Measurements from ENCODE around the gene STAT2.

Gene STAT2

GRCh38 chr12:56299853-56300643 is 59.9 kb downstream of the STAT2 start, which contains the start of gene CS:
Gene CS (minus strand): TSS chr12:56300330. CDS start chr12:56300201, 129 bp downstream.
- peak; percentile 99 for DNase-seq
- TF ChIP-seq POLR2A (IDR thresholded peaks at IDR 0.05; ENCODE audit: low read length) (peak; percentile 77), GATA1 (IDR thresholded peaks at IDR 0.05; ENCODE audit: low read depth, low read length) (no peak)

- TF ChIP-seq POLR2A (IDR thresholded peaks at IDR 0.05; ENCODE audit: low read length) (no peak), GATA1 (IDR thresholded peaks at IDR 0.05; ENCODE audit: low read depth, low read length) (no peak)
- DNase-seq = peak; percentile 69 to 74
Measured at GRCh38 chr12:56299308-56299852, 60.5 kb downstream of the STAT2 start.

GRCh38 chr12:56298828-56299227 is 61.1 kb downstream of the STAT2 start:
- TF ChIP-seq POLR2A (IDR thresholded peaks at IDR 0.05; ENCODE audit: low read length) (no peak), GATA1 (IDR thresholded peaks at IDR 0.05; ENCODE audit: low read depth, low read length) (no peak)
- DNase-seq = no peak

- DNase-seq = no peak
- TF ChIP-seq GATA1 (IDR thresholded peaks at IDR 0.05; ENCODE audit: low read depth, low read length) = no peak
- no peak for TF ChIP-seq POLR2A (IDR thresholded peaks at IDR 0.05; ENCODE audit: low read length)
Measured at GRCh38 chr12:56297400-56297799, 62.5 kb downstream of the STAT2 start.

- TF ChIP-seq POLR2A (IDR thresholded peaks at IDR 0.05; ENCODE audit: low read length) (no peak), GATA1 (IDR thresholded peaks at IDR 0.05; ENCODE audit: low read depth, low read length) (no peak)
- no peak for DNase-seq
Measured at GRCh38 chr12:56296295-56296694, 63.6 kb downstream of the STAT2 start.

GRCh38 chr12:56293795-56294194 is 66.1 kb downstream of the STAT2 start:
- no peak for TF ChIP-seq POLR2A (IDR thresholded peaks at IDR 0.05; ENCODE audit: low read length)
- no peak for TF ChIP-seq GATA1 (IDR thresholded peaks at IDR 0.05; ENCODE audit: low read depth, low read length)
- DNase-seq = no peak

All from erythroblast (primary cell).